ENCODE data around the gene PEF1. TPM values are rescaled to one million over a fixed set of nuclear protein-coding genes. Genes with fewer than 3 reads are reported as not detected.
A peak's percentile ranks its signal among the peaks of the same experiment; 100 is the strongest.

PEF1 gene
- total RNA-seq, 4 donors from 2014 or later: 180 to 355 (median 312) TPM

DNA sequence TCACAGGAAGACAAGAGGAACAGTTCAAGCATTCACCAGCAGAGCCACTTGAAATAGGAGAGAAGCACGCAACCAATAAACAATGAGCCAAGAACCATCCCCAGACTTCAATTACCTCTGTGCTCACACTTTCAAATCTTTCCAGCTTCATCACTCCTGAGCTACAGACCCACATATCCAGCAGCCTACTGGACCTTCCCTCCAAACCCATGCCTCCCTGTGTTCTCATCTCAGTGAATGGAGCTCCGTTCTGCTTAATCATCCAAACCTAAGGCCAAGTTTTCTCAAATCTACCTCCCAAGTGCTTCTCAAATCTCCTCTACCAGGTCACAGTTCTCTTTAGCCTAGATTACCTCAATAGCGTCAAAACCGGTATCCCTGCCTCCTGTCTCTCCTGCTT lies 3.7 kb downstream of the PEF1 start:
- Histone ChIP-seq H3K9me3 (no peaks in the 10 kb centered on the region), H3K4me3 (replicated peaks in 1 of 3) (no peak overlapping the region), H3K36me3 (no peaks in the 10 kb centered on the region), H3K27me3 (no peaks in the 10 kb centered on the region), H3K27ac (peak overlapping the region; percentile 91 to 99 (median 98)), H3K4me1 (peaks cover 76 to 82% of the 10 kb centered on the region in 2 donors)
- DNase-seq: peak; percentile 58 to 59
- peak in 1 of 2 donors; percentile 80 for TF ChIP-seq POLR2A (IDR thresholded peaks at IDR 0.05)
- TF ChIP-seq, protein P1, sequence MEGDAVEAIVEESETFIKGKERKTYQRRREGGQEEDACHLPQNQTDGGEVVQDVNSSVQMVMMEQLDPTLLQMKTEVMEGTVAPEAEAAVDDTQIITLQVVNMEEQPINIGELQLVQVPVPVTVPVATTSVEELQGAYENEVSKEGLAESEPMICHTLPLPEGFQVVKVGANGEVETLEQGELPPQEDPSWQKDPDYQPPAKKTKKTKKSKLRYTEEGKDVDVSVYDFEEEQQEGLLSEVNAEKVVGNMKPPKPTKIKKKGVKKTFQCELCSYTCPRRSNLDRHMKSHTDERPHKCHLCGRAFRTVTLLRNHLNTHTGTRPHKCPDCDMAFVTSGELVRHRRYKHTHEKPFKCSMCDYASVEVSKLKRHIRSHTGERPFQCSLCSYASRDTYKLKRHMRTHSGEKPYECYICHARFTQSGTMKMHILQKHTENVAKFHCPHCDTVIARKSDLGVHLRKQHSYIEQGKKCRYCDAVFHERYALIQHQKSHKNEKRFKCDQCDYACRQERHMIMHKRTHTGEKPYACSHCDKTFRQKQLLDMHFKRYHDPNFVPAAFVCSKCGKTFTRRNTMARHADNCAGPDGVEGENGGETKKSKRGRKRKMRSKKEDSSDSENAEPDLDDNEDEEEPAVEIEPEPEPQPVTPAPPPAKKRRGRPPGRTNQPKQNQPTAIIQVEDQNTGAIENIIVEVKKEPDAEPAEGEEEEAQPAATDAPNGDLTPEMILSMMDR (IDR thresholded peaks at IDR 0.05): peak in 2 of 6 experiments; percentile 42 to 57
- WGBS, 2 donors: 27 to 33% methylated on average over 4 of the region's 4 CpGs
- intact Hi-C loops (cut with DNase I): no loop called here

DNA sequence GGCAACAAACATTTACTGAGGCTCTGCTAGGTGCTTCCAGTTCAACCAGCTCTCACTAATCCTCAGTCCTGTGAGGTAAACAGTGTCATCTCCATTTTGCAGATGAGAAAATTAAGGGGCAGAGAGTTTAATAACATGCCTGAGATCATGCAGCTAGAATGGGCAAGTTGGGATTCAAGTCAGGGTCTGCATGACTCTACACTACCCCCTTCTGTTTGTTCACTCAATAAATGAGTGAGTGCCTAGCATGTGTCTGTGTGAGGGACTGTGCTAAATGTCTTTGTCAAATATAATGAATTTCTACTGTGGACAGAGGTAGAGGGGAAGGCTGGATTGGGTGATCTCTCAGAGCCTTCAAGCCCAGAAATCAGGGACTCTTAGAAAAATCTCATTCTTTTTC lies 4.5 kb downstream of the PEF1 start:
- H3K27ac ChIP-seq: peak overlapping the region; percentile 91 to 99 (median 98)
- H3K27me3 ChIP-seq: no peaks in the 10 kb centered on the region
- intact Hi-C loops (cut with DNase I): no loop called here
- no peak for DNase-seq
- H3K9me3 ChIP-seq: no peaks in the 10 kb centered on the region
- no peak overlapping the region for H3K4me3 ChIP-seq (replicated peaks in 1 of 3)
- peaks cover 0 to under 1% of the 10 kb centered on the region in 2 donors for H3K36me3 ChIP-seq
- H3K4me1 ChIP-seq: peaks cover 83 to 84% of the 10 kb centered on the region in 2 donors
- TF ChIP-seq, protein P1 (IDR thresholded peaks at IDR 0.05): no peak
- no peak for TF ChIP-seq POLR2A (IDR thresholded peaks at IDR 0.05)

DNA sequence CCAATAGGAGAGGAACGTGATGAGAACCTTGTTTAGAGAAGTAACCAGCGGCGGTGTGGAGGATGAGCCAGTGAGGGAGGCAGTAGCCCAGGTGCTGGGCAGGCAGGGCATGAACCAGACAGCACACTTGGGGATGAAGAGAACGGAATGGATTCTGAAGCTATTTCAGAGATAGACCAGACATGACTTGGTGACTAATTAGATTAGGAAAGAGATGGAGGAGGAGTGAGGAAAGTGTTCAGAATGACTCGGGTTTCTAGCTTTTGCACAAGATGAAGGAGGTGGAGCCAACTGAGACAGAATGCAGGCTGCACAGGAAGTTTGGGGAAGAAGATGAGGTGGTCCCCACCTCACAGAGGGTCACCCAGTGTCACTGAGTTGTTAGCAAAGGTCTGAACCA lies 5.1 kb downstream of the PEF1 start:
- 55 to 67% methylated on average over 4 to 5 of the region's 5 CpGs for WGBS, 2 donors
- Histone ChIP-seq H3K4me3 (replicated peaks in 1 of 3) (no peak overlapping the region), H3K4me1 (peaks cover 89 to 90% of the 10 kb centered on the region in 2 donors), H3K9me3 (no peaks in the 10 kb centered on the region), H3K36me3 (peaks cover 0 to 6% of the 10 kb centered on the region in 2 donors), H3K27me3 (no peaks in the 10 kb centered on the region), H3K27ac (peak overlapping the region; percentile 0 to 99 (median 98))
- intact Hi-C loops (cut with DNase I): no loop called here
- no peak for DNase-seq
- TF ChIP-seq, protein P1 (IDR thresholded peaks at IDR 0.05): no peak
- TF ChIP-seq POLR2A (IDR thresholded peaks at IDR 0.05): peak in 1 of 2 donors; percentile 4

DNA sequence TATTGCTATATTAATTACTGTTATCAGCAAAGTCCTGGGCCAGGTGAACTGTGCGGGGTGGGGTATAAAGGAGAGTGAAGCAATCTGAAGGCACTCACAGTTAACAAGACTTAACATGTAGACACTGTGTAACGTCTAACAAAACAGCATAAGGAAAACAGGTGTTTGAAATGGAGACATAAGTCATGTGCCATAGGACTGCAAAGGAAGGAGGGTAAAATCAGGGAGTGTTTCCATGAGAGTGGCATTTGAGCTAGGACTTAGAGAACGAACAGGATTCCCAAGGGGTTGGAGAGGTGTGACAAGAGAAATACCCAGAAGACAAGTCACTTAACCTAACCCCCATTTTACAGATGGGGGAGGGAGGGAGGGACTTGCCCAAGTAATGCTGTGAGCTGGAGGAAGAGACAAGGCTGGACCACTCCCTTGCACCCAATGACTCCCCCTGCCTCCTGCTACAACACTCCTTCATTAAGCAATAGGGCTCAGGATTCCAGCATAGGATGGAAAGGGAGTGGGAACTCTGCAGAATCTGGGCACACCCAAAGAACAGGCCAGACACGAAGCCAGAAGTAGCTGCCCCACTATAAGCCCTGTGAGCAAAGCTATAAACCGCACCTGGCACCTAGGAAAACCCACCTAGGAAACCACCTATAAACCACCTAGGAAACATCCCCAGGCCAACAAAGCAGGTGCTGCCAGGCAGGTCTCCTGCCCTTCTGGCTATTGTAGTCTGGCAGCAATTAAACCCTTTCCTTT lies 6.6 kb downstream of the PEF1 start:
- Histone ChIP-seq H3K4me1 (peaks cover 83 to 87% of the 10 kb centered on the region in 2 donors), H3K4me3 (replicated peaks in 1 of 3) (no peak overlapping the region), H3K36me3 (peaks cover under 1 to 6% of the 10 kb centered on the region in 2 donors), H3K27ac (peak overlapping the region; percentile 0 to 99 (median 98)), H3K27me3 (no peaks in the 10 kb centered on the region), H3K9me3 (no peaks in the 10 kb centered on the region)
- intact Hi-C loops (cut with DNase I): no loop called here
- WGBS, 2 donors: 48 to 52% methylated on average over 5 of the region's 5 CpGs
- DNase-seq: no peak
- TF ChIP-seq POLR2A (IDR thresholded peaks at IDR 0.05): no peak

DNA sequence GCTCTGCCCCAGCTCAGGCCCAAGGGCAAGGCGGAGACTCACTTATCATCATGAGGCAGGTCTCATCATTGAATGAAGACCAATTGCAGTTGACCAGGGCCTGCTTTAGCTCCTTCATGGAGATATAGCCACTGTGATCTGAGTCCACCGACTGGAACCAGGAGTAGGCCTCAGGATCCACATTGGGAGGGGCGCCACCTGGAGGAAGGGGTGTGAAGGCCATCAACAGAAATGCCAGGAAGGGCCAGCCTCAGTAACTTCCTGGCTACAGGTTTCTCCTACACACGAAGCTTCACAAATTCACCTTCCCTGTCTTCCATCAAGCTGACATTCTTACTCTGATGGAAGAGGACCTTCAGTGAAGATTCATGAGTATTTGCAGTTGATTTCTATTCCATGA lies 11.6 kb downstream of the PEF1 start:
- no peak for TF ChIP-seq POLR2A (IDR thresholded peaks at IDR 0.05)
- TF ChIP-seq, protein P1 (IDR thresholded peaks at IDR 0.05): peak in 2 of 6 experiments; percentile 10 to 21
- WGBS, 2 donors: 70 to 74% methylated on average over 3 to 4 of the region's 4 CpGs
- Histone ChIP-seq H3K27ac (peak overlapping the region; percentile 11 to 99 (median 98)), H3K36me3 (peaks cover 34 to 49% of the 10 kb centered on the region in 2 donors), H3K4me1 (peaks cover 58 to 70% of the 10 kb centered on the region in 2 donors), H3K4me3 (replicated peaks in 1 of 3) (no peak overlapping the region), H3K9me3 (no peaks in the 10 kb centered on the region), H3K27me3 (no peaks in the 10 kb centered on the region)
- no peak for DNase-seq
- intact Hi-C loops (cut with DNase I): no loop called here

All from thyroid gland (tissue), 4 donors.